B cell (primary cell): Measurements from ENCODE around the gene FAM216B. TPM values are rescaled to one million over a fixed set of nuclear protein-coding genes. Genes with fewer than 3 reads are reported as not detected.

Experiments used
- ATAC-seq: fragments of 200-7000 bp; cut with Tn5 transposase; one replicate; pipeline ENCODE4 v1.10.0; 2021; ENCODE audit warnings: low read depth, mild to moderate bottlenecking, moderate number of reproducible peaks, moderate library complexity
- CTCF ChIA-PET: fragments of 350-600 bp; sonication (Branson Sonifier 250); formaldehyde crosslinking; loops from one replicate; lab custom pipeline; 2021; ENCODE audit warnings: antibody characterized with exemption, inconsistent platforms; lab: Charles Lee
- POLR2A ChIA-PET: fragments of 350-600 bp; sonication (Branson Sonifier 250); formaldehyde crosslinking; loops from one replicate; lab custom pipeline; 2021; ENCODE audit warnings: antibody characterized with exemption; lab: Charles Lee
- DNase-seq: peaks from one replicate; pipeline ENCODE4 v3.0.0; 2013
- H2AFZ ChIP-seq: 2 replicates; pipeline ENCODE4 v1.6.1; 2012; ENCODE audit warnings: mild to moderate bottlenecking, low read depth, low read length; ENCODE audit not compliant: insufficient read depth, poor library complexity, severe bottlenecking
- H3K27ac ChIP-seq, 2 donors: 1 replicate in 1 of 2; 2 replicates in 1 of 2; pipeline ENCODE4 v1.5.1; 2012 to 2013; ENCODE audit warnings: low read length in 2 of 2, mild to moderate bottlenecking in 2 of 2, moderate library complexity in 1 of 2
- H3K27me3 ChIP-seq, 4 experiments: fragments of 200-600 bp in 1 of 4; sonication (generic) in 1 of 4; replicated peaks in 1 of 4; 1 replicate in 2 of 4; 2 replicates in 2 of 4; pipeline versions ENCODE4 v1.6.1 to v1.7.0; 2013 to 2016; ENCODE audit warnings: low read length in 3 of 4, mild to moderate bottlenecking in 2 of 4, mixed read lengths in 1 of 4, moderate library complexity in 1 of 4; ENCODE audit not compliant: insufficient read depth in 4 of 4, control insufficient read depth in 3 of 4; ENCODE audit errors: control extremely low read depth in 1 of 4
- H3K36me3 ChIP-seq, 2 experiments: replicated peaks in 1 of 2; 1 replicate in 1 of 2; 2 replicates in 1 of 2; pipeline versions ENCODE4 v1.6.1 to v1.7.1; 2013; ENCODE audit warnings: low read length in 1 of 2; ENCODE audit not compliant: insufficient read depth in 2 of 2, control insufficient read depth in 1 of 2; ENCODE audit errors: control extremely low read depth in 1 of 2, extremely low read depth in 1 of 2
- H3K4me1 ChIP-seq, 2 donors: fragments of 200-600 bp in 1 of 2; sonication (generic) in 1 of 2; 1 replicate in 1 of 2; 2 replicates in 1 of 2; pipeline versions ENCODE4 v1.5.1 to v1.6.1; 2013 to 2017; ENCODE audit warnings: low read length in 2 of 2; ENCODE audit not compliant: control insufficient read depth in 2 of 2, insufficient read depth in 2 of 2
- H3K4me2 ChIP-seq: replicated peaks from 2 replicates; pipeline ENCODE3; 2012; ENCODE audit warnings: mild to moderate bottlenecking, low read depth, low read length; ENCODE audit not compliant: poor library complexity, severe bottlenecking
- H3K4me3 ChIP-seq, 5 experiments: fragments of 200-600 bp in 1 of 5; sonication (generic) in 1 of 5; 1 replicate in 3 of 5; 2 replicates in 2 of 5; pipeline versions ENCODE4 v1.5.1 to v1.7.0; 2011 to 2016; ENCODE audit warnings: low read length in 4 of 5, mild to moderate bottlenecking in 4 of 5, low read depth in 2 of 5, control low read depth in 1 of 5, moderate library complexity in 1 of 5; ENCODE audit not compliant: insufficient read depth in 1 of 5; ENCODE audit errors: control extremely low read depth in 1 of 5, extremely low read depth in 1 of 5
- H3K79me2 ChIP-seq: fragments of 200-600 bp; sonication (generic); one replicate; pipeline ENCODE4 v1.6.0; 2016; ENCODE audit warnings: low read length; ENCODE audit not compliant: control insufficient read depth, insufficient read depth
- H3K9ac ChIP-seq: fragments of 200-600 bp; sonication (generic); 2 replicates; pipeline ENCODE4 v1.6.1; 2017; ENCODE audit warnings: mild to moderate bottlenecking, low read length, moderate library complexity
- H3K9me3 ChIP-seq, 3 donors: one replicate each; pipeline versions ENCODE4 v1.6.1 to v1.7.1; 2013; ENCODE audit warnings: low read length in 2 of 3; ENCODE audit not compliant: control insufficient read depth in 2 of 3, insufficient read depth in 1 of 3; ENCODE audit errors: control extremely low read depth in 1 of 3
- H4K20me1 ChIP-seq: 2 replicates; pipeline ENCODE4 v1.6.0; 2012; ENCODE audit warnings: mild to moderate bottlenecking, low read length; ENCODE audit not compliant: insufficient read depth, control insufficient read depth, poor library complexity, severe bottlenecking
- H3K27ac Mint-ChIP-seq: one replicate; pipeline ENCODE4 v1.8.0; 2021; ENCODE audit warnings: mixed read lengths
- H3K27me3 Mint-ChIP-seq: one replicate; pipeline ENCODE4 v1.8.0; 2021; ENCODE audit warnings: mixed read lengths
- H3K4me1 Mint-ChIP-seq: one replicate; pipeline ENCODE4 v1.8.0; 2021; ENCODE audit warnings: mixed read lengths
- H3K4me3 Mint-ChIP-seq: one replicate; pipeline ENCODE4 v1.8.0; 2021; ENCODE audit warnings: mixed read lengths
- H3K9me3 Mint-ChIP-seq: one replicate; pipeline ENCODE4 v1.8.0; 2022; ENCODE audit warnings: mixed read lengths; ENCODE audit not compliant: insufficient read depth
- EZH2 ChIP-seq: IDR thresholded peaks from 2 replicates; pipeline ENCODE4 v1.6.1; 2012; ENCODE audit warnings: borderline replicate concordance, low read depth, mild to moderate bottlenecking, moderate library complexity, low read length; ENCODE audit not compliant: insufficient read depth, poor library complexity, severe bottlenecking
- WGBS: methylation state at CpG from one replicate; pipeline ENCODE4 v1.1.5; 2013; ENCODE audit warnings: missing lambda C conversion rate; ENCODE audit not compliant: insufficient coverage; 5-methylcytosine and 5-hydroxymethylcytosine counted together
- intact Hi-C: fragments of 100-400 bp; cut with micrococcal nuclease; formaldehyde crosslinking; loops from one replicate; pipeline ENCODE4 v1.10.0; 2022
- polyA plus RNA-seq: library from polyadenylated mRNA; depleted of rRNA; stranded (reverse); fragments of >200 nt; gene quantifications from 2 replicates; pipeline ENCODE4 v1.2.3, GENCODE V29; 2012
- total RNA-seq, 2 donors: library from RNA; stranded (reverse); fragments of 120-200 nt in 1 of 2; gene quantifications; 1 replicate in 1 of 2; 2 replicates in 1 of 2; pipeline versions ENCODE4 v1.2.3 to v1.2.4, GENCODE V29; 2013 to 2022
- TF ChIP-seq, protein P1 (sequence below): fragments of 200-600 bp; IDR thresholded peaks from one replicate; pipeline ENCODE4 v1.8.0; 2022; ENCODE audit warnings: antibody characterized with exemption, mild to moderate bottlenecking

Gene FAM216B
- total and polyA plus RNA-seq, 2 donors (not counting 1 experiment from before 2014, with no cell fraction given), result not detected

DNA sequence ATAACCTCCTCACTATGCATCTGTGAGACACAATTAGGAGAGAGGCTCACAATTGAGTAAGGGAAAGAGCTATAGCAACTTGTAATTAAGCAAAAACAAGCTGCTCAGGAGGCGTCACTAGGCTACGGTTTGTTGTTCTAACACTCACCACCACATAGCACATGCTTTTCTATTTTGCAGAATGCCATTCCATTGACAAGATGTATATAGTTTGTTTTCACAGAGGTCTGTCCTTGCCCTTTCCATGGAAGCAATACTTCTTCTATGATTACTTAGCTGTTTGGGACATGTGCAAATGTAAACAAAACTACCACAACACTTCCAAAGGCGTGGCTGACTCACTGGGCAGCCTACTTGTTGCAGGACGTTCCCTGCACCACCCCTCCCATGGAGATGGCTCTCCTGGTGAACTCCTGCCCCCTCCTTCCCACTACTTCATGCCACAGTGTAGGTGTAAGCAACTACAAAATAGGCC lies 33.9 kb upstream of the FAM216B start:
- H3K4me3 ChIP-seq, result no peak overlapping the region
- no peak for DNase-seq
- H3K9ac ChIP-seq, result no peak overlapping the region
- H3K27me3 Mint-ChIP-seq, result peaks cover 4% of the 10 kb centered on the region
- no peaks in the 10 kb centered on the region for H3K9me3 Mint-ChIP-seq
- H3K27ac ChIP-seq, result no peak overlapping the region
- H3K4me1 ChIP-seq, result no peaks in the 10 kb centered on the region
- no peak for TF ChIP-seq EZH2
- TF ChIP-seq, protein P1, sequence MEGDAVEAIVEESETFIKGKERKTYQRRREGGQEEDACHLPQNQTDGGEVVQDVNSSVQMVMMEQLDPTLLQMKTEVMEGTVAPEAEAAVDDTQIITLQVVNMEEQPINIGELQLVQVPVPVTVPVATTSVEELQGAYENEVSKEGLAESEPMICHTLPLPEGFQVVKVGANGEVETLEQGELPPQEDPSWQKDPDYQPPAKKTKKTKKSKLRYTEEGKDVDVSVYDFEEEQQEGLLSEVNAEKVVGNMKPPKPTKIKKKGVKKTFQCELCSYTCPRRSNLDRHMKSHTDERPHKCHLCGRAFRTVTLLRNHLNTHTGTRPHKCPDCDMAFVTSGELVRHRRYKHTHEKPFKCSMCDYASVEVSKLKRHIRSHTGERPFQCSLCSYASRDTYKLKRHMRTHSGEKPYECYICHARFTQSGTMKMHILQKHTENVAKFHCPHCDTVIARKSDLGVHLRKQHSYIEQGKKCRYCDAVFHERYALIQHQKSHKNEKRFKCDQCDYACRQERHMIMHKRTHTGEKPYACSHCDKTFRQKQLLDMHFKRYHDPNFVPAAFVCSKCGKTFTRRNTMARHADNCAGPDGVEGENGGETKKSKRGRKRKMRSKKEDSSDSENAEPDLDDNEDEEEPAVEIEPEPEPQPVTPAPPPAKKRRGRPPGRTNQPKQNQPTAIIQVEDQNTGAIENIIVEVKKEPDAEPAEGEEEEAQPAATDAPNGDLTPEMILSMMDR, result no peak
- no peaks in the 10 kb centered on the region for H3K36me3 ChIP-seq
- H4K20me1 ChIP-seq, result no peaks in the 10 kb centered on the region
- H3K27ac Mint-ChIP-seq, result no peak overlapping the region
- no peaks in the 10 kb centered on the region for H3K79me2 ChIP-seq
- H3K4me3 Mint-ChIP-seq, result no peak overlapping the region
- WGBS, result no CpG with 5 or more reads among the region's 4 CpGs
- no peak overlapping the region for H3K4me2 ChIP-seq
- POLR2A ChIA-PET, result no interaction called here
- H3K9me3 ChIP-seq, result peaks cover 0 to 2% (median 0%) of the 10 kb centered on the region in 3 donors
- intact Hi-C loops, result no loop called here
- no peak for ATAC-seq
- no peaks in the 10 kb centered on the region for H3K4me1 Mint-ChIP-seq
- CTCF ChIA-PET, result no interaction called here
- H3K27me3 ChIP-seq, result no peaks in the 10 kb centered on the region
- H2AFZ ChIP-seq, result no peak overlapping the region

DNA sequence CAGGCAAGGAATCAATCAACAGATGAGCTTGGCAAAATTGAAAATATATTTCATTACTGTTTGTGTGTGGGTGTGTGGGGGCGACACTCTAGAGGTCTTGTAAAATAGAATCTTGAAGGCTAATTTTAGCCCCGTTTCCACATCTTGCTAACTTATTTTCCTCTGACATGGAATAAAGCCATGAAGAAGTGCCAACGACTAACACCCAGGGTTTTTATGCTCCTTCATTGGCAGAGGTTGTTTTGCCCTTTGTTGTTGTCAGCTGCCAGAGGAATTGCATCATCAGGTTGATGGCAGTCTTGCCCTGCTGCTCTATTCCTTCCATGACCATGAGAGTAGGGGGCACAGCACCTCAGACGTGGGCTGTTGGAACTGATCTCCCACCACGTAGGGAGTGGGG lies 30.6 kb upstream of the FAM216B start:
- Histone ChIP-seq H3K79me2 (no peaks in the 10 kb centered on the region), H2AFZ (no peak overlapping the region), H3K9me3 (peaks cover 0 to 2% (median 0%) of the 10 kb centered on the region in 3 donors), H3K36me3 (no peaks in the 10 kb centered on the region), H3K4me2 (no peak overlapping the region), H4K20me1 (no peaks in the 10 kb centered on the region), H3K9ac (no peak overlapping the region), H3K27ac (no peak overlapping the region), H3K4me1 (no peaks in the 10 kb centered on the region), H3K4me3 (no peak overlapping the region), H3K27me3 (no peaks in the 10 kb centered on the region)
- DNase-seq (no peak), ATAC-seq (no peak)
- TF ChIP-seq EZH2, result no peak
- TF ChIP-seq, protein P1, result no peak
- intact Hi-C loops, result no loop called here
- H3K4me1 Mint-ChIP-seq, result no peaks in the 10 kb centered on the region
- WGBS, result 91% methylated on average over 3 of the region's 5 CpGs
- ChIA-PET POLR2A (no interaction called here), CTCF (no interaction called here)
- no peak overlapping the region for H3K27ac Mint-ChIP-seq
- H3K4me3 Mint-ChIP-seq, result no peak overlapping the region
- H3K9me3 Mint-ChIP-seq, result no peaks in the 10 kb centered on the region
- peaks cover 4% of the 10 kb centered on the region for H3K27me3 Mint-ChIP-seq
